SK-N-SH (cell line): ENCODE results near the gene CELSR2. TPM values are rescaled to one million over a fixed set of nuclear protein-coding genes. Genes with fewer than 3 reads are reported as not detected.

Experiments
- CTCF ChIA-PET: fragments of 300-600, 350-600 bp; formaldehyde crosslinking; extraction: SDS; loops from one replicate; lab custom pipeline; 2021; lab: Yijun Ruan, JAX
- POLR2A ChIA-PET: fragments of 350-600 bp; sonication (Branson Sonifier 250); formaldehyde crosslinking; extraction: SDS; loops from one replicate; lab custom pipeline; 2020; ENCODE audit warnings: antibody characterized with exemption, inconsistent platforms; lab: Yijun Ruan, JAX
- DNase-seq: peaks from one replicate; pipeline ENCODE4 v3.0.0; 2012
- H2AFZ ChIP-seq: fragments of 200-600 bp; sonication (generic); 2 replicates; pipeline ENCODE4 v1.8.1; 2016; ENCODE audit warnings: antibody characterized with exemption, mild to moderate bottlenecking, low read depth
- H3F3A ChIP-seq: fragments of 200-600 bp; sonication (generic); replicated peaks from 2 replicates; pipeline ENCODE3; 2016; ENCODE audit warnings: antibody characterized with exemption, mild to moderate bottlenecking; ENCODE audit not compliant: insufficient read depth
- H3K27ac ChIP-seq, 2 experiments: fragments of 200-500 bp in 1 of 2; fragments of 200-600 bp in 1 of 2; sonication (Bioruptor generic) in 1 of 2; sonication (generic), shearing (Covaris generic) in 1 of 2; 2 replicates each; pipeline versions ENCODE4 v1.5.1 to v1.6.1; 2014 to 2016; ENCODE audit warnings: low read depth in 2 of 2, inconsistent platforms in 1 of 2, low read length in 1 of 2, mild to moderate bottlenecking in 1 of 2, mixed read lengths in 1 of 2
- H3K27me3 ChIP-seq: fragments of 200-600 bp; sonication (generic), shearing (Covaris generic); 2 replicates; pipeline ENCODE4 v1.6.1; 2016; ENCODE audit warnings: mixed run types; ENCODE audit not compliant: insufficient read depth
- H3K36me3 ChIP-seq, 2 experiments: fragments of 200-500 bp in 1 of 2; fragments of 200-600 bp in 1 of 2; sonication (Bioruptor generic) in 1 of 2; sonication (generic) in 1 of 2; replicated peaks in 1 of 2; 2 replicates each; pipeline versions ENCODE3 to v1.5.1; 2014 to 2016; ENCODE audit warnings: low read length in 1 of 2, mild to moderate bottlenecking in 1 of 2; ENCODE audit not compliant: insufficient read depth in 2 of 2, control insufficient read depth in 1 of 2
- H3K4me1 ChIP-seq, 2 experiments: fragments of 200-500 bp in 1 of 2; fragments of 200-600 bp in 1 of 2; sonication (Bioruptor generic) in 1 of 2; sonication (generic), shearing (Covaris generic) in 1 of 2; 2 replicates each; pipeline versions ENCODE4 v1.5.1 to v1.6.1; 2014 to 2016; ENCODE audit warnings: low read depth in 1 of 2, low read length in 1 of 2, mixed run types in 1 of 2; ENCODE audit not compliant: insufficient read depth in 2 of 2, control insufficient read depth in 1 of 2
- H3K4me2 ChIP-seq: fragments of 200-600 bp; sonication (generic), shearing (Covaris generic); 2 replicates; pipeline ENCODE4 v1.6.1; 2017; ENCODE audit warnings: mixed run types
- H3K4me3 ChIP-seq, 2 experiments: fragments of 200-500 bp in 1 of 2; fragments of 200-600 bp in 1 of 2; sonication (Bioruptor generic) in 1 of 2; sonication (generic), shearing (Covaris generic) in 1 of 2; 2 replicates each; pipeline versions ENCODE4 v1.5.1 to v1.8.1; 2014 to 2016; ENCODE audit warnings: low read depth in 2 of 2, inconsistent platforms in 1 of 2, low read length in 1 of 2, mild to moderate bottlenecking in 1 of 2, mixed read lengths in 1 of 2, moderate library complexity in 1 of 2
- H3K79me2 ChIP-seq: fragments of 200-600 bp; sonication (generic); 2 replicates; pipeline ENCODE4 v1.8.1; 2017; ENCODE audit warnings: mild to moderate bottlenecking; ENCODE audit not compliant: insufficient read depth
- H3K9ac ChIP-seq: fragments of 200-600 bp; sonication (generic); 2 replicates; pipeline ENCODE4 v1.6.1; 2017; ENCODE audit warnings: mixed run types
- H3K9me2 ChIP-seq: fragments of 200-600 bp; sonication (generic); 2 replicates; pipeline ENCODE4 v1.6.1; 2017; ENCODE audit warnings: mixed run types
- H3K9me3 ChIP-seq: fragments of 200-600 bp; sonication (generic); 2 replicates; pipeline ENCODE4 v1.6.1; 2017; ENCODE audit warnings: mixed run types, mild to moderate bottlenecking, moderate library complexity
- H4K20me1 ChIP-seq: fragments of 200-600 bp; sonication (generic); 2 replicates; pipeline ENCODE4 v1.6.1; 2017; ENCODE audit warnings: mild to moderate bottlenecking, mixed run types; ENCODE audit not compliant: insufficient read depth
- ELF1 ChIP-seq: IDR thresholded peaks from 2 replicates; pipeline ENCODE4 v1.4.0; 2012
- EP300 ChIP-seq, 2 experiments: IDR thresholded peaks; 2 replicates each; pipeline versions ENCODE4 v1.4.0 to v1.6.1; 2012; ENCODE audit warnings: borderline replicate concordance in 1 of 2, low read depth in 1 of 2, low read length in 1 of 2
- FOSL2 ChIP-seq: IDR thresholded peaks from 2 replicates; pipeline ENCODE4 v1.4.0; 2012; ENCODE audit warnings: low read depth, mild to moderate bottlenecking, moderate library complexity, borderline replicate concordance
- FOXM1 ChIP-seq: IDR thresholded peaks from 2 replicates; pipeline ENCODE4 v1.4.0; 2012; ENCODE audit warnings: low read depth, mild to moderate bottlenecking
- NFIC ChIP-seq: IDR thresholded peaks from 2 replicates; pipeline ENCODE4 v1.4.0; 2012; ENCODE audit warnings: borderline replicate concordance
- NRF1 ChIP-seq: IDR thresholded peaks from 2 replicates; pipeline ENCODE4 v1.6.1; 2012; ENCODE audit warnings: low read depth, mild to moderate bottlenecking, low read length
- RAD21 ChIP-seq: IDR thresholded peaks from 2 replicates; pipeline ENCODE4 v1.6.1; 2012; ENCODE audit warnings: mild to moderate bottlenecking, low read length
- RFX5 ChIP-seq: IDR thresholded peaks from 2 replicates; pipeline ENCODE4 v1.6.1; 2012; ENCODE audit warnings: mild to moderate bottlenecking, improper control_type of control experiment, low read length
- RXRA ChIP-seq: IDR thresholded peaks from 2 replicates; pipeline ENCODE4 v1.4.0; 2012; ENCODE audit warnings: low read depth, mild to moderate bottlenecking, borderline replicate concordance
- SIN3A ChIP-seq: IDR thresholded peaks from 2 replicates; pipeline ENCODE4 v1.6.1; 2012; ENCODE audit warnings: low read depth, mild to moderate bottlenecking, low read length, moderate library complexity, borderline replicate concordance
- SMC3 ChIP-seq: IDR thresholded peaks from 2 replicates; pipeline ENCODE4 v1.6.1; 2012; ENCODE audit warnings: low read depth, low read length, improper control_type of control experiment
- TCF12 ChIP-seq: IDR thresholded peaks from 2 replicates; pipeline ENCODE4 v1.4.0; 2012
- WGBS: methylation state at CpG from one replicate; pipeline ENCODE4 v1.1.6; 2017; ENCODE audit warnings: low lambda C conversion rate; 5-methylcytosine and 5-hydroxymethylcytosine counted together
- polyA plus RNA-seq, 3 experiments: library from polyadenylated mRNA; depleted of rRNA; stranded (reverse); fragments of >200 nt; gene quantifications; 2 replicates each; pipeline ENCODE4 v1.2.3, GENCODE V29; 2012
- TF ChIP-seq, protein P1 (sequence below): IDR thresholded peaks from 2 replicates; pipeline ENCODE4 v1.6.1; 2012; ENCODE audit warnings: mild to moderate bottlenecking, low read depth, low read length, moderate library complexity
- TF ChIP-seq, protein P2 (sequence below): IDR thresholded peaks from 2 replicates; pipeline ENCODE4 v1.4.0; 2012; ENCODE audit warnings: low read depth, borderline replicate concordance
- TF ChIP-seq, protein P3 (sequence below): fragments of 150-350 bp; IDR thresholded peaks from 2 replicates; pipeline ENCODE4 v1.6.1; 2017; ENCODE audit warnings: antibody characterized with exemption, low read length, low read depth, borderline replicate concordance
- TF ChIP-seq, protein P4 (sequence below): fragments of 150-350 bp; IDR thresholded peaks from 2 replicates; pipeline ENCODE4 v1.6.1; 2016; ENCODE audit warnings: mild to moderate bottlenecking, low read depth, low read length
- TF ChIP-seq, protein P5 (sequence below): IDR thresholded peaks from 2 replicates; pipeline ENCODE4 v1.4.0; 2012; ENCODE audit warnings: low read depth
- TF ChIP-seq, protein P6 (sequence below): fragments of 200-600 bp; sonication (generic); IDR thresholded peaks from 2 replicates; pipeline ENCODE4 v1.6.1; 2017; ENCODE audit warnings: antibody characterized with exemption, mild to moderate bottlenecking, moderate library complexity
- TF ChIP-seq, protein P7 (sequence below): IDR thresholded peaks from 2 replicates; pipeline ENCODE4 v1.4.0; 2012; ENCODE audit warnings: low read depth, borderline replicate concordance

CELSR2 gene
- polyA plus RNA-seq, 1 of the 3 experiments (the other 2 are of a cell fraction) = 3.5 TPM

DNA sequence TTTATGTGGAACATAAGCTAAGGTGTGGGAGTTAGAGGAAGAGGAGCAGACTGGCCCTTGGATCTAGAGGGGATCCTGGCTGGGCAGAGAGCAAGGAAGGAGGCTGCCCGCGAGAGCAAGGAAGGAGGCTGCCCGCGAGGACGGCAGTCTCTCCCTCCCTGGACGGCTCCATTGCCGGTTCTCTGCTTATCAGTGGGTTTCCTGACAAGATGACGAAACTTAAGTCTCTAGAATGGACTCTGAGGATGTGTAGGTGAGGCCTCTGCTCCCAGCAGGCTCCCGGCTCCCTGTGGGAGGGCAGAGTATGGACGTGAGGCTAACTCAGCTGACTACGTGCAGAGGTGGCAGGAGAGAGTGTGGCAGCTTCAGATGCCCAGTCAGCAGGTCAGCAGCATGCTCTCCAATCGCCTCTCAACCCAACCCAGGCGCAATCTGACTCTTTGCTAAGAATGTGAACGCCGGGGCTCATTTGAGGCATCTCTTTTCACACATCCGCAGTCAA is 51.4 kb downstream of the CELSR2 start (continued):
- TF ChIP-seq, protein P1, sequence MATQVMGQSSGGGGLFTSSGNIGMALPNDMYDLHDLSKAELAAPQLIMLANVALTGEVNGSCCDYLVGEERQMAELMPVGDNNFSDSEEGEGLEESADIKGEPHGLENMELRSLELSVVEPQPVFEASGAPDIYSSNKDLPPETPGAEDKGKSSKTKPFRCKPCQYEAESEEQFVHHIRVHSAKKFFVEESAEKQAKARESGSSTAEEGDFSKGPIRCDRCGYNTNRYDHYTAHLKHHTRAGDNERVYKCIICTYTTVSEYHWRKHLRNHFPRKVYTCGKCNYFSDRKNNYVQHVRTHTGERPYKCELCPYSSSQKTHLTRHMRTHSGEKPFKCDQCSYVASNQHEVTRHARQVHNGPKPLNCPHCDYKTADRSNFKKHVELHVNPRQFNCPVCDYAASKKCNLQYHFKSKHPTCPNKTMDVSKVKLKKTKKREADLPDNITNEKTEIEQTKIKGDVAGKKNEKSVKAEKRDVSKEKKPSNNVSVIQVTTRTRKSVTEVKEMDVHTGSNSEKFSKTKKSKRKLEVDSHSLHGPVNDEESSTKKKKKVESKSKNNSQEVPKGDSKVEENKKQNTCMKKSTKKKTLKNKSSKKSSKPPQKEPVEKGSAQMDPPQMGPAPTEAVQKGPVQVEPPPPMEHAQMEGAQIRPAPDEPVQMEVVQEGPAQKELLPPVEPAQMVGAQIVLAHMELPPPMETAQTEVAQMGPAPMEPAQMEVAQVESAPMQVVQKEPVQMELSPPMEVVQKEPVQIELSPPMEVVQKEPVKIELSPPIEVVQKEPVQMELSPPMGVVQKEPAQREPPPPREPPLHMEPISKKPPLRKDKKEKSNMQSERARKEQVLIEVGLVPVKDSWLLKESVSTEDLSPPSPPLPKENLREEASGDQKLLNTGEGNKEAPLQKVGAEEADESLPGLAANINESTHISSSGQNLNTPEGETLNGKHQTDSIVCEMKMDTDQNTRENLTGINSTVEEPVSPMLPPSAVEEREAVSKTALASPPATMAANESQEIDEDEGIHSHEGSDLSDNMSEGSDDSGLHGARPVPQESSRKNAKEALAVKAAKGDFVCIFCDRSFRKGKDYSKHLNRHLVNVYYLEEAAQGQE = no peak
- TF ChIP-seq SMC3 = no peak
- no peak for TF ChIP-seq NFIC
- TF ChIP-seq SIN3A = no peak
- TF ChIP-seq, protein P2, sequence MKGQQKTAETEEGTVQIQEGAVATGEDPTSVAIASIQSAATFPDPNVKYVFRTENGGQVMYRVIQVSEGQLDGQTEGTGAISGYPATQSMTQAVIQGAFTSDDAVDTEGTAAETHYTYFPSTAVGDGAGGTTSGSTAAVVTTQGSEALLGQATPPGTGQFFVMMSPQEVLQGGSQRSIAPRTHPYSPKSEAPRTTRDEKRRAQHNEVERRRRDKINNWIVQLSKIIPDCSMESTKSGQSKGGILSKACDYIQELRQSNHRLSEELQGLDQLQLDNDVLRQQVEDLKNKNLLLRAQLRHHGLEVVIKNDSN = no peak

DNA sequence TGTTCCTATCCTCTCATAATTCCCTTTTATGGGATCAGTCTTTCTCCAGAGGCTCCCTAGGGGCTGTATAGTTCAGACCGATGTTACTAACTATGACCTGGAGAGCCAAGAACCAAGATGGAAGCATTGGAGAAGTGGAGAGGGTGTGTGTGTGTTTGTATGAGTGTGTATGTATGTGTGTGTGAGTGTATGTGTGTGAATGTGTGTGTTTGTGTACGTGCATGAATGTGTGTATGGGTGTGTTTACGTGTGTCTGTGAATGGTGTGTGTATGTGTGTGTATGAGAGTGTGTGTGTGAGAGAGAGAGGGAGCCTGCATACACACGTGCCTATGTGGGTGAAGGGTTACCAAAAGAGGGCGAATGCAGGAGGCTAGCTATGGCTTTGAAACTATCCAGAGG is 52.5 kb downstream of the CELSR2 start:
- no peak overlapping the region for H3K9ac ChIP-seq
- ChIA-PET CTCF (no interaction called here), POLR2A (no interaction called here)
- 79% methylated on average over 5 of the region's 5 CpGs for WGBS
- H3K4me2 ChIP-seq = no peak overlapping the region
- no peaks in the 10 kb centered on the region for H3K79me2 ChIP-seq
- no peaks in the 10 kb centered on the region for H3K9me2 ChIP-seq
- H4K20me1 ChIP-seq = no peaks in the 10 kb centered on the region
- DNase-seq = no peak
- H3K27ac ChIP-seq = no peak overlapping the region
- no peaks in the 10 kb centered on the region for H3K9me3 ChIP-seq
- no peaks in the 10 kb centered on the region for H3K27me3 ChIP-seq
- H3K36me3 ChIP-seq = no peaks in the 10 kb centered on the region
- H3K4me1 ChIP-seq = peaks cover 9 to 20% of the 10 kb centered on the region in 2 experiments
- no peak overlapping the region for H2AFZ ChIP-seq
- no peak overlapping the region for H3K4me3 ChIP-seq
- TF ChIP-seq, protein P3, sequence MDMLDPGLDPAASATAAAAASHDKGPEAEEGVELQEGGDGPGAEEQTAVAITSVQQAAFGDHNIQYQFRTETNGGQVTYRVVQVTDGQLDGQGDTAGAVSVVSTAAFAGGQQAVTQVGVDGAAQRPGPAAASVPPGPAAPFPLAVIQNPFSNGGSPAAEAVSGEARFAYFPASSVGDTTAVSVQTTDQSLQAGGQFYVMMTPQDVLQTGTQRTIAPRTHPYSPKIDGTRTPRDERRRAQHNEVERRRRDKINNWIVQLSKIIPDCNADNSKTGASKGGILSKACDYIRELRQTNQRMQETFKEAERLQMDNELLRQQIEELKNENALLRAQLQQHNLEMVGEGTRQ = no peak
- no peak for TF ChIP-seq RFX5
- no peak for TF ChIP-seq RXRA
- no peak for TF ChIP-seq FOXM1
- TF ChIP-seq FOSL2 = no peak
- TF ChIP-seq, protein P4, sequence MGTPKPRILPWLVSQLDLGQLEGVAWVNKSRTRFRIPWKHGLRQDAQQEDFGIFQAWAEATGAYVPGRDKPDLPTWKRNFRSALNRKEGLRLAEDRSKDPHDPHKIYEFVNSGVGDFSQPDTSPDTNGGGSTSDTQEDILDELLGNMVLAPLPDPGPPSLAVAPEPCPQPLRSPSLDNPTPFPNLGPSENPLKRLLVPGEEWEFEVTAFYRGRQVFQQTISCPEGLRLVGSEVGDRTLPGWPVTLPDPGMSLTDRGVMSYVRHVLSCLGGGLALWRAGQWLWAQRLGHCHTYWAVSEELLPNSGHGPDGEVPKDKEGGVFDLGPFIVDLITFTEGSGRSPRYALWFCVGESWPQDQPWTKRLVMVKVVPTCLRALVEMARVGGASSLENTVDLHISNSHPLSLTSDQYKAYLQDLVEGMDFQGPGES = no peak
- TF ChIP-seq, protein P5, sequence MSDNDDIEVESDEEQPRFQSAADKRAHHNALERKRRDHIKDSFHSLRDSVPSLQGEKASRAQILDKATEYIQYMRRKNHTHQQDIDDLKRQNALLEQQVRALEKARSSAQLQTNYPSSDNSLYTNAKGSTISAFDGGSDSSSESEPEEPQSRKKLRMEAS = no peak
- no peak for TF ChIP-seq EP300 (IDR thresholded peaks at IDR 0.05; ENCODE audit: borderline replicate concordance in 1 of 2, low read depth in 1 of 2, low read length in 1 of 2)
- no peak for TF ChIP-seq TCF12
- no peak for TF ChIP-seq ELF1
- no peak for TF ChIP-seq NRF1
- no peak for TF ChIP-seq RAD21
- TF ChIP-seq, protein P6, sequence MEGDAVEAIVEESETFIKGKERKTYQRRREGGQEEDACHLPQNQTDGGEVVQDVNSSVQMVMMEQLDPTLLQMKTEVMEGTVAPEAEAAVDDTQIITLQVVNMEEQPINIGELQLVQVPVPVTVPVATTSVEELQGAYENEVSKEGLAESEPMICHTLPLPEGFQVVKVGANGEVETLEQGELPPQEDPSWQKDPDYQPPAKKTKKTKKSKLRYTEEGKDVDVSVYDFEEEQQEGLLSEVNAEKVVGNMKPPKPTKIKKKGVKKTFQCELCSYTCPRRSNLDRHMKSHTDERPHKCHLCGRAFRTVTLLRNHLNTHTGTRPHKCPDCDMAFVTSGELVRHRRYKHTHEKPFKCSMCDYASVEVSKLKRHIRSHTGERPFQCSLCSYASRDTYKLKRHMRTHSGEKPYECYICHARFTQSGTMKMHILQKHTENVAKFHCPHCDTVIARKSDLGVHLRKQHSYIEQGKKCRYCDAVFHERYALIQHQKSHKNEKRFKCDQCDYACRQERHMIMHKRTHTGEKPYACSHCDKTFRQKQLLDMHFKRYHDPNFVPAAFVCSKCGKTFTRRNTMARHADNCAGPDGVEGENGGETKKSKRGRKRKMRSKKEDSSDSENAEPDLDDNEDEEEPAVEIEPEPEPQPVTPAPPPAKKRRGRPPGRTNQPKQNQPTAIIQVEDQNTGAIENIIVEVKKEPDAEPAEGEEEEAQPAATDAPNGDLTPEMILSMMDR = no peak
- TF ChIP-seq, protein P7, sequence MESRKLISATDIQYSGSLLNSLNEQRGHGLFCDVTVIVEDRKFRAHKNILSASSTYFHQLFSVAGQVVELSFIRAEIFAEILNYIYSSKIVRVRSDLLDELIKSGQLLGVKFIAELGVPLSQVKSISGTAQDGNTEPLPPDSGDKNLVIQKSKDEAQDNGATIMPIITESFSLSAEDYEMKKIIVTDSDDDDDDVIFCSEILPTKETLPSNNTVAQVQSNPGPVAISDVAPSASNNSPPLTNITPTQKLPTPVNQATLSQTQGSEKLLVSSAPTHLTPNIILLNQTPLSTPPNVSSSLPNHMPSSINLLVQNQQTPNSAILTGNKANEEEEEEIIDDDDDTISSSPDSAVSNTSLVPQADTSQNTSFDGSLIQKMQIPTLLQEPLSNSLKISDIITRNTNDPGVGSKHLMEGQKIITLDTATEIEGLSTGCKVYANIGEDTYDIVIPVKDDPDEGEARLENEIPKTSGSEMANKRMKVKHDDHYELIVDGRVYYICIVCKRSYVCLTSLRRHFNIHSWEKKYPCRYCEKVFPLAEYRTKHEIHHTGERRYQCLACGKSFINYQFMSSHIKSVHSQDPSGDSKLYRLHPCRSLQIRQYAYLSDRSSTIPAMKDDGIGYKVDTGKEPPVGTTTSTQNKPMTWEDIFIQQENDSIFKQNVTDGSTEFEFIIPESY = no peak
- H3F3A ChIP-seq = peaks cover 9% of the 10 kb centered on the region
